BLaER1 treated with 17β-estradiol and CSF1 and Interleukin-3, amounts not matched to agents 10 nM and 100 nM (cell line): Measurements from ENCODE around the gene PHACTR3.

Source experiments
- H3K27ac ChIP-seq, 11 experiments: shearing (Covaris generic); formaldehyde crosslinking; 2 replicates each; pipeline ENCODE4 v1.8.1; 2022
- H3K27me3 ChIP-seq, 11 experiments: shearing (Covaris generic); formaldehyde crosslinking; 2 replicates each; pipeline ENCODE4 v1.8.1; 2022
- H3K36me3 ChIP-seq, 11 experiments: shearing (Covaris generic); formaldehyde crosslinking; 2 replicates each; pipeline ENCODE4 v1.8.1; 2022
- H3K4me1 ChIP-seq, 10 experiments: shearing (Covaris generic); formaldehyde crosslinking; 2 replicates each; pipeline ENCODE4 v1.8.1; 2022
- H3K4me2 ChIP-seq, 11 experiments: shearing (Covaris generic); formaldehyde crosslinking; 2 replicates each; pipeline ENCODE4 v1.8.1; 2022
- H3K4me3 ChIP-seq, 10 experiments: shearing (Covaris generic); formaldehyde crosslinking; 2 replicates each; pipeline ENCODE4 v1.8.1; 2022
- H3K9ac ChIP-seq, 11 experiments: shearing (Covaris generic); formaldehyde crosslinking; 2 replicates each; pipeline ENCODE4 v1.8.1; 2022
- H3K9me3 ChIP-seq, 11 experiments: shearing (Covaris generic); formaldehyde crosslinking; replicated peaks in 1 of 11; 2 replicates each; pipeline ENCODE4 v1.8.1; 2022
- H4K20me1 ChIP-seq, 11 experiments: shearing (Covaris generic); formaldehyde crosslinking; 2 replicates each; pipeline ENCODE4 v1.8.1; 2022
- Cebpa-rat ChIP-seq, 11 experiments: shearing (Covaris generic); IDR thresholded peaks; 2 replicates each; pipeline ENCODE4 v1.8.1; 2022

The PHACTR3 gene

GRCh38 chr20:59774204-59774641 is 169.9 kb downstream of the PHACTR3 start:
- peaks cover 0 to 100% (median 93%) of the 10 kb centered on the region in 11 experiments; a peak in 17 of 22 replicates for H3K36me3 ChIP-seq

GRCh38 chr20:59774921-59775686 is 170.8 kb downstream of the PHACTR3 start:
- Histone ChIP-seq H3K4me1 (peaks cover 3 to 66% (median 42%) of the 10 kb centered on the region in 10 experiments; a peak in 18 of 20 replicates), H3K36me3 (peaks cover 0 to 100% (median 98%) of the 10 kb centered on the region in 11 experiments; a peak in 17 of 22 replicates), H3K4me2 (0 out of 22 replicates have a peak overlapping the region, but pooled peaks of 1 of the 11 experiments have one; percentile 19), H3K4me3 (no peak overlapping the region), H3K9ac (no peak overlapping the region), H3K9me3 (no peaks in the 10 kb centered on the region), H4K20me1 (peaks cover 0 to 100% (median 51%) of the 10 kb centered on the region in 11 experiments; a peak in 18 of 22 replicates), H3K27me3 (no peaks in the 10 kb centered on the region), H3K27ac (peak overlapping the region in 1 of 11 experiments; percentile 31; a peak in 1 of 22 replicates)
- no peak for TF ChIP-seq Cebpa-rat (IDR thresholded peaks at IDR 0.05)

More at GRCh38 chr20:59774204-59774641, 169.9 kb downstream of the PHACTR3 start:
- Histone ChIP-seq H3K4me1 (peaks cover 9 to 74% (median 51%) of the 10 kb centered on the region in 10 experiments; a peak in 18 of 20 replicates), H4K20me1 (peaks cover 0 to 100% (median 52%) of the 10 kb centered on the region in 11 experiments; a peak in 18 of 22 replicates), H3K9me3 (no peaks in the 10 kb centered on the region), H3K4me3 (no peak overlapping the region), H3K27me3 (no peaks in the 10 kb centered on the region), H3K9ac (no peak overlapping the region), H3K27ac (no peak overlapping the region), H3K4me2 (no peak overlapping the region)
- TF ChIP-seq Cebpa-rat (IDR thresholded peaks at IDR 0.05), result no peak

GRCh38 chr20:59775687-59776055 is 171.3 kb downstream of the PHACTR3 start:
- peak overlapping the region in 1 of 11 experiments; percentile 19; a peak in 2 of 22 replicates for H3K4me2 ChIP-seq
- H3K9me3 ChIP-seq, result no peaks in the 10 kb centered on the region
- no peak overlapping the region for H3K4me3 ChIP-seq
- H3K4me1 ChIP-seq, result peaks cover 0 to 60% (median 37%) of the 10 kb centered on the region in 10 experiments; a peak in 16 of 20 replicates
- H3K27me3 ChIP-seq, result no peaks in the 10 kb centered on the region
- H3K27ac ChIP-seq, result peak overlapping the region in 1 of 11 experiments; percentile 31; a peak in 2 of 22 replicates
- H4K20me1 ChIP-seq, result peaks cover 0 to 100% (median 51%) of the 10 kb centered on the region in 11 experiments; a peak in 18 of 22 replicates
- peaks cover 0 to 100% (median 99%) of the 10 kb centered on the region in 11 experiments; a peak in 17 of 22 replicates for H3K36me3 ChIP-seq
- no peak overlapping the region for H3K9ac ChIP-seq
- TF ChIP-seq Cebpa-rat (IDR thresholded peaks at IDR 0.05), result no peak

GRCh38 chr20:59776059-59776603 is 171.8 kb downstream of the PHACTR3 start:
- TF ChIP-seq Cebpa-rat (IDR thresholded peaks at IDR 0.05), result no peak
- Histone ChIP-seq H4K20me1 (peaks cover 0 to 100% (median 51%) of the 10 kb centered on the region in 11 experiments; a peak in 18 of 22 replicates), H3K27ac (peak overlapping the region in 1 of 11 experiments; percentile 31; a peak in 3 of 22 replicates), H3K9me3 (no peaks in the 10 kb centered on the region), H3K4me2 (peak overlapping the region in 5 of 11 experiments; percentile 5 to 24 (median 19); a peak in 4 of 22 replicates), H3K27me3 (no peaks in the 10 kb centered on the region), H3K4me1 (peaks cover 0 to 59% (median 32%) of the 10 kb centered on the region in 10 experiments; a peak in 15 of 20 replicates), H3K4me3 (no peak overlapping the region), H3K36me3 (peaks cover 0 to 100% (median 99%) of the 10 kb centered on the region in 11 experiments; a peak in 17 of 22 replicates), H3K9ac (0 out of 22 replicates have a peak overlapping the region, but pooled peaks of 2 of the 11 experiments have one; percentile 5 to 7)

GRCh38 chr20:59776626-59777330 is 172.4 kb downstream of the PHACTR3 start:
- Histone ChIP-seq H4K20me1 (peaks cover 0 to 100% (median 51%) of the 10 kb centered on the region in 11 experiments; a peak in 15 of 22 replicates), H3K27me3 (no peaks in the 10 kb centered on the region), H3K9me3 (no peaks in the 10 kb centered on the region), H3K4me2 (peak overlapping the region in 4 of 11 experiments; percentile 5 to 24 (median 15); a peak in 3 of 22 replicates), H3K36me3 (peaks cover 0 to 100% (median 100%) of the 10 kb centered on the region in 11 experiments; a peak in 17 of 22 replicates), H3K4me3 (no peak overlapping the region), H3K27ac (peak overlapping the region in 3 of 11 experiments; percentile 1 to 31 (median 15); a peak in 4 of 22 replicates), H3K4me1 (peaks cover 0 to 52% (median 26%) of the 10 kb centered on the region in 10 experiments; a peak in 15 of 20 replicates), H3K9ac (0 out of 22 replicates have a peak overlapping the region, but pooled peaks of 2 of the 11 experiments have one; percentile 5 to 7)
- no peak for TF ChIP-seq Cebpa-rat (IDR thresholded peaks at IDR 0.05)

- no peak overlapping the region for H3K9ac ChIP-seq
- H4K20me1 ChIP-seq, result peaks cover 0 to 100% (median 50%) of the 10 kb centered on the region in 11 experiments; a peak in 15 of 22 replicates
- H3K36me3 ChIP-seq, result peaks cover 0 to 100% (median 100%) of the 10 kb centered on the region in 11 experiments; a peak in 17 of 22 replicates
- no peak overlapping the region for H3K4me2 ChIP-seq
- no peaks in the 10 kb centered on the region for H3K27me3 ChIP-seq
- TF ChIP-seq Cebpa-rat (IDR thresholded peaks at IDR 0.05), result no peak
- H3K4me3 ChIP-seq, result no peak overlapping the region
- no peaks in the 10 kb centered on the region for H3K9me3 ChIP-seq
- peaks cover 0 to 47% (median 20%) of the 10 kb centered on the region in 10 experiments; a peak in 15 of 20 replicates for H3K4me1 ChIP-seq
- H3K27ac ChIP-seq, result peak overlapping the region in 3 of 11 experiments; percentile 1 to 31 (median 15); a peak in 2 of 22 replicates
These were observed 173.0 kb downstream of the PHACTR3 start for GRCh38 chr20:59777331-59777725.

GRCh38 chr20:59777814-59778575 is 173.7 kb downstream of the PHACTR3 start:
- no peak overlapping the region for H3K9ac ChIP-seq
- H3K9me3 ChIP-seq, result no peaks in the 10 kb centered on the region
- peaks cover 0 to 40% (median 17%) of the 10 kb centered on the region in 10 experiments; a peak in 13 of 20 replicates for H3K4me1 ChIP-seq
- peaks cover 0 to 100% (median 47%) of the 10 kb centered on the region in 11 experiments; a peak in 15 of 22 replicates for H4K20me1 ChIP-seq
- H3K27me3 ChIP-seq, result no peaks in the 10 kb centered on the region
- peaks cover 0 to 100% (median 97%) of the 10 kb centered on the region in 11 experiments; a peak in 17 of 22 replicates for H3K36me3 ChIP-seq
- no peak for TF ChIP-seq Cebpa-rat (IDR thresholded peaks at IDR 0.05)
- H3K4me3 ChIP-seq, result no peak overlapping the region
- H3K4me2 ChIP-seq, result no peak overlapping the region
- 0 out of 22 replicates have a peak overlapping the region, but pooled peaks of 1 of the 11 experiments have one; percentile 1 for H3K27ac ChIP-seq
